Tibial artery (tissue), 4 donors: Measurements from ENCODE around the gene DNAH17.

Experiments
- DNase-seq, 2 donors: peaks; one replicate each; pipeline ENCODE4 v3.0.0-alpha.2; 2019
- H3K27ac ChIP-seq, 2 donors: fragments of 200-600 bp; sonication (generic) in 1 of 2; 1 replicate in 1 of 2; 2 replicates in 1 of 2; pipeline ENCODE4 v1.5.1; 2018 to 2019; ENCODE audit warnings: mild to moderate bottlenecking in 1 of 2
- H3K27me3 ChIP-seq, 2 donors: fragments of 200-600 bp; sonication (generic) in 1 of 2; one replicate each; pipeline versions ENCODE4 v1.5.1 to v1.6.0; 2016 to 2019
- H3K36me3 ChIP-seq, 3 donors: fragments of 200-600 bp; sonication (generic) in 2 of 3; one replicate each; pipeline ENCODE4 v1.5.1; 2016 to 2019; ENCODE audit warnings: mild to moderate bottlenecking in 2 of 3
- H3K4me1 ChIP-seq, 4 donors: fragments of 200-600 bp; sonication (generic) in 2 of 4; 1 replicate in 3 of 4; 2 replicates in 1 of 4; pipeline ENCODE4 v1.5.1; 2016 to 2019
- H3K4me3 ChIP-seq, 2 donors: fragments of 200-600 bp; sonication (generic) in 1 of 2; 1 replicate in 1 of 2; 2 replicates in 1 of 2; pipeline ENCODE4 v1.5.1; 2018 to 2019; ENCODE audit warnings: mild to moderate bottlenecking in 2 of 2
- H3K9me3 ChIP-seq, 3 donors: fragments of 200-600 bp; sonication (generic) in 1 of 3; one replicate each; pipeline ENCODE4 v1.5.1; 2016 to 2019
- intact Hi-C: fragments of 100-400 bp; cut with DNase I; formaldehyde crosslinking; loops from one replicate; pipeline ENCODE4 v1.15.0; 2023; ENCODE audit warnings: low total_unique reads
- TF ChIP-seq, protein P1 (sequence below), 2 experiments: fragments of 200-600 bp in 1 of 2; fragments of 450-650 bp in 1 of 2; IDR thresholded peaks; one replicate each; pipeline ENCODE4 v1.5.1; 2017 to 2019; ENCODE audit warnings: antibody characterized with exemption in 2 of 2, mild to moderate bottlenecking in 1 of 2, moderate library complexity in 1 of 2

DNAH17 gene

DNA sequence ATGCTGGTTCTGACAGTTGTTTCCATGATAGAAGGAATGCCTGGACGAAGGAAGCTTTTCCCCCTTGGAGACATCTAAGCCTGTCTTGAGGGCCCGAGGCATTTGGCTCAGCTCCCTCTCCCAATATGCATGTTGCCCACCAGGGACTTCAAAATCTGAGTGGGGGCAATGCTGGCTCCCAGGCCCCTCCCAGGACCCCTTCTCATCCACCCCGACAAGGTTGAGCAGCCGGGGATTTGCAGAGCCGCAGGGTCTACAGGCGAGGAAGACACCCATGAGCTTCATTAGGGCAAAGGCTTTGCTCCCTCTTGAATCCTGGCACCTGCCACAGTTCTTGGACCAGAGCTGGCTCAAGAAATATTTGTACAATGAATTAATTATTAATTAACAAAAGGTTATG lies 25.1 kb upstream of the DNAH17 start:
- TF ChIP-seq, protein P1, sequence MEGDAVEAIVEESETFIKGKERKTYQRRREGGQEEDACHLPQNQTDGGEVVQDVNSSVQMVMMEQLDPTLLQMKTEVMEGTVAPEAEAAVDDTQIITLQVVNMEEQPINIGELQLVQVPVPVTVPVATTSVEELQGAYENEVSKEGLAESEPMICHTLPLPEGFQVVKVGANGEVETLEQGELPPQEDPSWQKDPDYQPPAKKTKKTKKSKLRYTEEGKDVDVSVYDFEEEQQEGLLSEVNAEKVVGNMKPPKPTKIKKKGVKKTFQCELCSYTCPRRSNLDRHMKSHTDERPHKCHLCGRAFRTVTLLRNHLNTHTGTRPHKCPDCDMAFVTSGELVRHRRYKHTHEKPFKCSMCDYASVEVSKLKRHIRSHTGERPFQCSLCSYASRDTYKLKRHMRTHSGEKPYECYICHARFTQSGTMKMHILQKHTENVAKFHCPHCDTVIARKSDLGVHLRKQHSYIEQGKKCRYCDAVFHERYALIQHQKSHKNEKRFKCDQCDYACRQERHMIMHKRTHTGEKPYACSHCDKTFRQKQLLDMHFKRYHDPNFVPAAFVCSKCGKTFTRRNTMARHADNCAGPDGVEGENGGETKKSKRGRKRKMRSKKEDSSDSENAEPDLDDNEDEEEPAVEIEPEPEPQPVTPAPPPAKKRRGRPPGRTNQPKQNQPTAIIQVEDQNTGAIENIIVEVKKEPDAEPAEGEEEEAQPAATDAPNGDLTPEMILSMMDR (IDR thresholded peaks at IDR 0.05), result no peak
- Histone ChIP-seq H3K9me3 (no peaks in the 10 kb centered on the region), H3K4me3 (no peak overlapping the region), H3K4me1 (peaks cover 0 to 19% (median 7%) of the 10 kb centered on the region in 4 donors), H3K36me3 (no peaks in the 10 kb centered on the region), H3K27me3 (no peaks in the 10 kb centered on the region), H3K27ac (no peak overlapping the region)
- intact Hi-C loops, result no loop called here
- DNase-seq, result no peak

- intact Hi-C loops, result no loop called here
- Histone ChIP-seq H3K27ac (no peak overlapping the region), H3K4me3 (no peak overlapping the region), H3K27me3 (no peaks in the 10 kb centered on the region), H3K36me3 (no peaks in the 10 kb centered on the region), H3K4me1 (peaks cover 0 to 19% (median 7%) of the 10 kb centered on the region in 4 donors), H3K9me3 (no peaks in the 10 kb centered on the region)
- TF ChIP-seq, protein P1 (IDR thresholded peaks at IDR 0.05), result no peak
- no peak for DNase-seq
These were observed 24.5 kb upstream of the DNAH17 start for GRCh38 chr17:78601577-78602190.

DNA sequence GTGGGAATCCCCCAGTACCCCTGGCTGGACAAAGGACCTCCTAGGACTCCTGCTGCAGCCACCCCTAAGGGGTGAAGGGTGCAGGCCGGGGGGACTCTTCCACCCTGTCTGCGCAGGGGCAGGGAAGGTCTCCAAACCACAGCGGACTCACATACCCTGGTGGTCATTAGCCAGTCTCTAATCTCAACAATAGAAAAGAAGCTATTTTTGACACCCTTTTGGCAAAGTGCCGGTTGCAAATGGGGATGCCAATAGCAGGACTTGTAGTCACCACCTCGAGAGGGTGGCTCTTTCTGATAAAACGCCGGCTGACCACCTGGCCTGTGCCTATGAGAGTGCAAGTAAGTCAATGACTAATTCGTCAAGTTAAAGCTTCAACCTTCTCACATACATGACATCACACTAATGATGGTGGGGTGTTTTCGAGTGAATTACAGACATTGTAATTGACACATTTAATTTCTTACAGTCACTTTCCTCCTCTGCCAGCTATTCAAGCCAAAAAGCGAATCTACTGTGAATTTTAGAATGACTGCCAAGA lies 23.1 kb upstream of the DNAH17 start:
- H3K4me1 ChIP-seq, result peaks cover 0 to 19% (median 7%) of the 10 kb centered on the region in 4 donors
- no peak for DNase-seq
- intact Hi-C loops, result no loop called here
- TF ChIP-seq, protein P1 (IDR thresholded peaks at IDR 0.05), result no peak
- no peaks in the 10 kb centered on the region for H3K36me3 ChIP-seq
- H3K27me3 ChIP-seq, result no peaks in the 10 kb centered on the region
- H3K27ac ChIP-seq, result no peak overlapping the region
- no peak overlapping the region for H3K4me3 ChIP-seq
- no peaks in the 10 kb centered on the region for H3K9me3 ChIP-seq

- Histone ChIP-seq H3K36me3 (no peaks in the 10 kb centered on the region), H3K27ac (no peak overlapping the region), H3K27me3 (no peaks in the 10 kb centered on the region), H3K4me1 (peaks cover 0 to 19% (median 7%) of the 10 kb centered on the region in 4 donors), H3K4me3 (no peak overlapping the region), H3K9me3 (no peaks in the 10 kb centered on the region)
- TF ChIP-seq, protein P1 (IDR thresholded peaks at IDR 0.05), result no peak
- no peak for DNase-seq
- intact Hi-C loops, result no loop called here
These were observed 22.2 kb upstream of the DNAH17 start for GRCh38 chr17:78599419-78599818.

DNA sequence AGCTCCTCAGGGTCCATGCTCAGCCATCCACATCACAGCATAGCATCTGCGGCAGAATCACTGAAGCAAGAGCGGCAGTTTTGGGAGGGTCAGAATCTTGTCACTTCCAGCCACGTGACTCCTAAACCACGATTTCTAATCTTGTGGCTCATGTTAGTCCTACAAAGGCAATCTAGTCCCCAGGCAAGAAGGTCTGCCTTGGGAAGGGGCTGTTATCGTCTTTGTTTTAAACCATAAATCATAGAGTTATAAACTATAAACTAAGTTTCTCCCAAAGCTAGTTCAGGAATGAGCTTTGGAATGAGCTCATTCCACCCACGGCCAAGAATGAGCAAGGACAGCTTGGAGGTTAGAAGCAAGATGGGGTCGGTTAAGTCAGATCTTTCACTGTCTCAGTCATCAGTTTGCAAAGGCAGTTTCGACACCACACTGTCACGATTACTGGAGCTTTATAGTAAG lies 20.8 kb upstream of the DNAH17 start:
- TF ChIP-seq, protein P1 (IDR thresholded peaks at IDR 0.05), result no peak
- H3K27ac ChIP-seq, result no peak overlapping the region
- H3K36me3 ChIP-seq, result no peaks in the 10 kb centered on the region
- H3K27me3 ChIP-seq, result no peaks in the 10 kb centered on the region
- no peaks in the 10 kb centered on the region for H3K9me3 ChIP-seq
- H3K4me1 ChIP-seq, result peaks cover 0 to 25% (median 10%) of the 10 kb centered on the region in 4 donors
- intact Hi-C loops, result no loop called here
- no peak overlapping the region for H3K4me3 ChIP-seq
- no peak for DNase-seq
